GM12878 (cell line): ENCODE measurements around the gene H2AZ1. TPM values are rescaled to one million over a fixed set of nuclear protein-coding genes. Genes with fewer than 3 reads are reported as not detected.

Experiments used
- ATAC-seq: fragments of 200-7000 bp; cut with Tn5 transposase; 3 replicates; pipeline ENCODE4 v1.9.1; 2020; ENCODE audit warnings: mild to moderate bottlenecking, moderate library complexity
- BruUV-seq: library from RNA; stranded (reverse); fragments of 400-500 nt; replicated peaks from 2 replicates; lab custom pipeline; 2021; lab: Mats Ljungman, UMichigan
- CTCF ChIA-PET: fragments of 300-600 bp; sonication (Branson Sonifier 250); formaldehyde crosslinking; extraction: SDS; loops from one replicate; lab custom pipeline; 2021; ENCODE audit warnings: inconsistent platforms; lab: Yijun Ruan, JAX
- POLR2A ChIA-PET: fragments of 350-600 bp; formaldehyde crosslinking; extraction: SDS; loops from one replicate; lab custom pipeline; 2021; ENCODE audit warnings: inconsistent platforms; lab: Charles Lee
- RAD21 ChIA-PET: fragments of 300-600 bp; sonication (Branson Sonifier 250); formaldehyde crosslinking; loops from one replicate; lab custom pipeline; 2023; ENCODE audit warnings: antibody characterized with exemption; ENCODE audit not compliant: unreplicated experiment; lab: Charles Lee
- SMC1A ChIA-PET: fragments of 300-600 bp; sonication (Branson Sonifier 250); formaldehyde crosslinking; loops from one replicate; lab custom pipeline; 2023; ENCODE audit not compliant: unreplicated experiment, uncharacterized antibody; lab: Charles Lee
- DNase-seq: peaks from one replicate; pipeline ENCODE4 v3.0.0-alpha.2; 2011; ENCODE audit warnings: low read depth, low spot score
- FAIRE-seq: peaks from 3 replicates; lab custom pipeline; 2011; peaks lifted over from hg19 to GRCh38; lab: Jason Lieb, UNC
- H2AFZ ChIP-seq: 2 replicates; pipeline ENCODE4 v1.6.0; 2011; ENCODE audit warnings: low read depth, low read length, control low read depth; ENCODE audit not compliant: control insufficient read depth
- H3K27ac ChIP-seq: 2 replicates; pipeline ENCODE4 v1.5.1; 2011; ENCODE audit warnings: control low read depth; ENCODE audit not compliant: control insufficient read depth, insufficient read depth
- H3K27me3 ChIP-seq, 2 experiments: replicated peaks in 1 of 2; 2 replicates each; pipeline versions ENCODE4 v1.6.0 to v1.6.1; 2011; ENCODE audit warnings: low read length in 1 of 2; ENCODE audit not compliant: control insufficient read depth in 2 of 2, insufficient read depth in 2 of 2
- H3K36me3 ChIP-seq, 2 experiments: 2 replicates each; pipeline ENCODE4 v1.5.1; 2011; ENCODE audit warnings: low read length in 1 of 2; ENCODE audit not compliant: control insufficient read depth in 2 of 2, insufficient read depth in 2 of 2
- H3K4me1 ChIP-seq: 2 replicates; pipeline ENCODE4 v1.6.1; 2011; ENCODE audit warnings: mild to moderate bottlenecking, low read length, moderate library complexity, mixed read lengths; ENCODE audit not compliant: control insufficient read depth, insufficient read depth
- H3K4me2 ChIP-seq: 2 replicates; pipeline ENCODE4 v1.6.0; 2011; ENCODE audit warnings: control low read depth; ENCODE audit not compliant: control insufficient read depth, insufficient read depth
- H3K4me3 ChIP-seq: fragments of 200-600 bp; sonication (generic); 2 replicates; pipeline ENCODE4 v1.5.1; 2016
- H3K79me2 ChIP-seq: 2 replicates; pipeline ENCODE4 v1.6.0; 2011; ENCODE audit warnings: low read length; ENCODE audit not compliant: control insufficient read depth, insufficient read depth
- H3K9ac ChIP-seq: 2 replicates; pipeline ENCODE4 v1.8.0; 2011; ENCODE audit warnings: low read length, control low read depth, mixed read lengths; ENCODE audit not compliant: control insufficient read depth, insufficient read depth
- H3K9me3 ChIP-seq: replicated peaks from 3 replicates; pipeline ENCODE4 v1.5.1; 2011; ENCODE audit warnings: mild to moderate bottlenecking, low read length; ENCODE audit not compliant: control insufficient read depth, insufficient read depth
- H4K20me1 ChIP-seq: 2 replicates; pipeline ENCODE4 v1.6.0; 2011; ENCODE audit not compliant: control insufficient read depth, insufficient read depth
- ATF3 ChIP-seq: IDR thresholded peaks from 2 replicates; pipeline ENCODE4 v1.6.1; 2011; ENCODE audit warnings: low read depth, mild to moderate bottlenecking, low read length, moderate library complexity, borderline replicate concordance; ENCODE audit errors: extremely low read depth
- BMI1 ChIP-seq: fragments of 450-650 bp; IDR thresholded peaks from 2 replicates; pipeline ENCODE4 v1.6.1; 2016; ENCODE audit warnings: mild to moderate bottlenecking, moderate library complexity, borderline replicate concordance
- CBFB ChIP-seq: IDR thresholded peaks from 2 replicates; pipeline ENCODE4 v1.6.1; 2016; ENCODE audit warnings: antibody characterized with exemption, low read depth
- CHD2 ChIP-seq: IDR thresholded peaks from 2 replicates; pipeline ENCODE4 v1.6.1; 2011; ENCODE audit warnings: low read depth, low read length, improper control_type of control experiment, borderline replicate concordance
- E2F8 ChIP-seq: fragments of 450-650 bp; IDR thresholded peaks from 2 replicates; pipeline ENCODE4 v1.6.1; 2018; ENCODE audit warnings: mild to moderate bottlenecking, low read depth, moderate library complexity; ENCODE audit not compliant: partially characterized antibody
- IRF3 ChIP-seq: fragments of 450-650 bp; IDR thresholded peaks from 2 replicates; pipeline ENCODE4 v1.6.1; 2014; ENCODE audit warnings: mild to moderate bottlenecking
- KLF5 ChIP-seq: fragments of 450-650 bp; IDR thresholded peaks from 2 replicates; pipeline ENCODE4 v1.6.1; 2014; ENCODE audit warnings: mild to moderate bottlenecking; ENCODE audit not compliant: partially characterized antibody
- NKRF ChIP-seq: fragments of 450-650 bp; conservative IDR thresholded peaks from 2 replicates; pipeline ENCODE4 v1.6.1; 2017; ENCODE audit warnings: mild to moderate bottlenecking, moderate library complexity
- SMARCA5 ChIP-seq: fragments of 450-650 bp; IDR thresholded peaks from 2 replicates; pipeline ENCODE4 v1.6.1; 2017; ENCODE audit warnings: mild to moderate bottlenecking
- SUPT20H ChIP-seq: IDR thresholded peaks from 2 replicates; pipeline ENCODE4 v1.6.1; 2011; ENCODE audit warnings: low read depth, mild to moderate bottlenecking, low read length, moderate library complexity, borderline replicate concordance; ENCODE audit not compliant: control insufficient read depth
- ZNF207 ChIP-seq: fragments of 450-650 bp; IDR thresholded peaks from 2 replicates; pipeline ENCODE4 v1.6.1; 2014; ENCODE audit warnings: antibody characterized with exemption, mild to moderate bottlenecking, borderline replicate concordance
- ZSCAN29 ChIP-seq: fragments of 450-650 bp; IDR thresholded peaks from 2 replicates; pipeline ENCODE4 v1.6.1; 2017; ENCODE audit warnings: mild to moderate bottlenecking, moderate library complexity
- WGBS: methylation state at CpG from one replicate; pipeline ENCODE4 v1.1.6; 2016; ENCODE audit warnings: low lambda C conversion rate; ENCODE audit not compliant: insufficient replicate concordance, insufficient coverage; ENCODE audit errors: missing lambda C conversion rate; 5-methylcytosine and 5-hydroxymethylcytosine counted together
- in situ Hi-C: fragments of 300-500 bp; cut with MboI; formaldehyde crosslinking; loops from 9 replicates; pipeline ENCODE4 v1.14.3; 2018; ENCODE audit warnings: mixed read lengths
- intact Hi-C: fragments of 100-400 bp; cut with micrococcal nuclease; formaldehyde crosslinking; loops from one replicate; pipeline ENCODE4 v1.14.2; 2022; ENCODE audit not compliant: unreplicated experiment
- polyA plus RNA-seq, 11 experiments: library from polyadenylated mRNA; depleted of rRNA in 4 of 11; unstranded in 6 of 11; stranded (reverse) in 5 of 11; fragments of >200 nt; fragmentation: Nextera tagmentation in 4 of 11; fragmentation: Illumina TruSeq in 1 of 11; extraction: Ambion mirVana in 4 of 11; extraction: Trizol in 1 of 11; gene quantifications; 1 replicate in 1 of 11; 2 replicates in 10 of 11; pipeline versions ENCODE4 v1.2.1 to v1.2.3, GENCODE V29; 2011 to 2016; ENCODE audit warnings: inconsistent platforms in 2 of 11, missing spikeins in 2 of 11, low read depth in 1 of 11
- total RNA-seq, 4 experiments: library from RNA; depleted of rRNA in 3 of 4; stranded (reverse); fragments of >200 nt in 3 of 4; fragmentation: Illumina TruSeq in 1 of 4; extraction: Trizol in 1 of 4; gene quantifications; 2 replicates each; pipeline versions ENCODE4 v1.2.1 to v1.2.3, GENCODE V29; 2013 to 2021
- TF ChIP-seq, protein P1 (sequence below): IDR thresholded peaks from 2 replicates; pipeline ENCODE4 v1.6.1; 2011; ENCODE audit warnings: borderline replicate concordance, low read depth, mild to moderate bottlenecking, moderate library complexity, low read length; ENCODE audit not compliant: insufficient read depth, poor library complexity, severe bottlenecking

The H2AZ1 gene
- total and polyA plus RNA-seq, 10 of the 15 experiments (the other 5 are each of a cell fraction or from before 2014, with no cell fraction given): 652 to 4,800 (median 898) TPM

DNA sequence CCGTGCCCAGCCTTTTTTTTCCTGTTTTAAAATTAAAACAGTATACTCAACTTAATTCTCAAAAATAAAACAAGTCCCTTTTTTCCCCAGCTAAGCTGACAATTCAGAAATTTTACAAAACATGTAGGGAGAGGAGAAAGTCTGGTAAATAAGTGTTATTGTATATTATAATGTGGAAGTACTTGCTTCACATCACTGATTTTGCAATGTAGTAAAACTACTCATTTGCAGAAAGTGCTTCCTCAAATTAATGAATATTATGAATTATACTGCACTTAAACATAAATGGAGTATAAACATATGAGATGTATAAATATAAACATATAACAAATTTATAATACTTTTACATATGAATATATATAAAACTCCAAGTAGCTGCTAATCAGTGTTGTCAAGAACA lies 11.6 kb upstream of the H2AZ1 start (continued):
- no peak for TF ChIP-seq E2F8
- TF ChIP-seq SUPT20H: no peak
- TF ChIP-seq, all 136 proteins: peak for 0

DNA sequence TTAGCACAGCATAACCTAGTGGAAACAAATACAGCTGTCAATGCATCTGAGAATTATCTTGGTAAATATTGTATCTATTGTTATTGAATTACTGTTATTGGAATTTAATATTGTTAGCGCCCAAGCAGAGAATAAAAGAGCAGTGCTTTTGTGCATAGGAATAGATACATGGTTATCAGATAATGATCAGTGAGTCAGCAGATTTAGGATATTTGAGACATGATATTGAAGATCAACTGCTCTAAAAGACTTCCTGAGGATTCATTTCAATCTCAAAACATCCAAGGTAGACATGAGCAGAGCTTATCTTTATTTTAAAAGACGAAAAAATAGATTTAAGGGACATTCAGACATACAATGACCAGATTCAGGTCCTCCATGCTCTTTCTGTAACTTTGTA lies 10.6 kb upstream of the H2AZ1 start:
- CTCF ChIA-PET: interaction anchor here (0.9 to 1.1 kb wide), 3 partner anchors 9 to 153 kb away, joined by 3 to 4 read pairs (median 3); no protein-coding TSS in a partner anchor
- no peak overlapping the region for H3K4me2 ChIP-seq
- intact Hi-C loops: no loop called here
- H3K36me3 ChIP-seq: no peaks in the 10 kb centered on the region
- H2AFZ ChIP-seq: no peak overlapping the region
- in situ Hi-C loops: no loop called here
- no peak overlapping the region for H3K9ac ChIP-seq
- no peaks in the 10 kb centered on the region for H4K20me1 ChIP-seq
- ATAC-seq (no peak), DNase-seq (no peak), FAIRE-seq (no peak)
- no peaks in the 10 kb centered on the region for H3K9me3 ChIP-seq
- WGBS: 61% methylated on average over 2 of the region's 2 CpGs
- H3K4me1 ChIP-seq: no peaks in the 10 kb centered on the region
- H3K79me2 ChIP-seq: no peaks in the 10 kb centered on the region
- no TSS peak for BruUV-seq
- POLR2A ChIA-PET: no interaction called here
- RAD21 ChIA-PET: no interaction called here
- SMC1A ChIA-PET: interaction anchor here (0.8 to 1.0 kb wide), 2 partner anchors 12 to 94 kb away, joined by 3 read pairs; no protein-coding TSS in a partner anchor
- H3K4me3 ChIP-seq: no peak overlapping the region
- no peak overlapping the region for H3K27ac ChIP-seq
- H3K27me3 ChIP-seq: no peaks in the 10 kb centered on the region
- no peak for TF ChIP-seq IRF3
- TF ChIP-seq KLF5: no peak
- no peak for TF ChIP-seq SMARCA5
- TF ChIP-seq ATF3: no peak
- no peak for TF ChIP-seq NKRF
- TF ChIP-seq, protein P1, sequence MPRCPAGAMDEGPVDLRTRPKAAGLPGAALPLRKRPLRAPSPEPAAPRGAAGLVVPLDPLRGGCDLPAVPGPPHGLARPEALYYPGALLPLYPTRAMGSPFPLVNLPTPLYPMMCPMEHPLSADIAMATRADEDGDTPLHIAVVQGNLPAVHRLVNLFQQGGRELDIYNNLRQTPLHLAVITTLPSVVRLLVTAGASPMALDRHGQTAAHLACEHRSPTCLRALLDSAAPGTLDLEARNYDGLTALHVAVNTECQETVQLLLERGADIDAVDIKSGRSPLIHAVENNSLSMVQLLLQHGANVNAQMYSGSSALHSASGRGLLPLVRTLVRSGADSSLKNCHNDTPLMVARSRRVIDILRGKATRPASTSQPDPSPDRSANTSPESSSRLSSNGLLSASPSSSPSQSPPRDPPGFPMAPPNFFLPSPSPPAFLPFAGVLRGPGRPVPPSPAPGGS: no peak
- no peak for TF ChIP-seq ZNF207
- TF ChIP-seq ZSCAN29: no peak
- TF ChIP-seq BMI1: no peak
- no peak for TF ChIP-seq CHD2
- TF ChIP-seq CBFB: no peak
